ENCODE measurements around the gene PDIA3. TPM values are rescaled to one million over a fixed set of nuclear protein-coding genes. Genes with fewer than 3 reads are reported as not detected.

The PDIA3 gene
- total and polyA plus RNA-seq, 2 of the 13 experiments (the other 11 are each of a cell fraction or from before 2014, with no cell fraction given), result 238 to 433 TPM

DNA sequence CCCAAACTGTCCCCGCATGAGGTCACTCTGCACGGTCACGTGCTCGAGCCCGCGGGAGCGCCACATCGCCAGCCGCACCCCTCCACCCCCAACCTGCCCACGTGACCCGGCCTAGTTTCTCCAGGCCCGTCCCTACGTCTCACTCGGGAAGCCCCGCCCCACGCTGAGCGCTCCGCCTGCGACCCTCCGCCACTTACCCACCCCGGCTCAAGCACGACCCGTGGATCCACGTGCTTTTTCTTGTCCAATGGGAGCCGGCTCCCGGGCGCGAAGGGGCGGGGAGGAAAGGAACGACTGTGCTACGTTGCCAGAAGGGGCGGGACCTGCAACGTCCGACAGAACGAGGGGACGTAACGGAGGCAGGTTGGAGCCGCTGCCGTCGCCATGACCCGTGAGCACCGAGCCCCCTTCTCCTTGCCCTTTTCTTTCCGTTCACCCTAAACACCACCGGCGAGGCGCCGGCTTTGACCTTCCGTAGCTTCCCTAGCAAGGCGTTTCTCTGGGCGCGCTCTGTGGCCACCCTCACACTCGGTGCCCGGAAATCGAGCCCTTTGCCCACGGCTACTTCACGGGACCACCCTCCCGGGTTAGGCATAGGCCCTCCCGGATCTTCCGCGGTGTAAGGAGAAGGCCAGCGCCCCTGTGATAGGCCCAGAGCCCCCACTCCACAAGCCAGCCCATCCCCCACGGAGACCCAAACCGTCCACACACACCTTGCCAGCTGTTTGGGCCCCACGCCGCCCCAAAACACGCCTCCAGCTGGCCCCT is 45.9 kb downstream of the PDIA3 start, which contains the start of gene SERF2 (continued):
- TF ChIP-seq, protein P1, sequence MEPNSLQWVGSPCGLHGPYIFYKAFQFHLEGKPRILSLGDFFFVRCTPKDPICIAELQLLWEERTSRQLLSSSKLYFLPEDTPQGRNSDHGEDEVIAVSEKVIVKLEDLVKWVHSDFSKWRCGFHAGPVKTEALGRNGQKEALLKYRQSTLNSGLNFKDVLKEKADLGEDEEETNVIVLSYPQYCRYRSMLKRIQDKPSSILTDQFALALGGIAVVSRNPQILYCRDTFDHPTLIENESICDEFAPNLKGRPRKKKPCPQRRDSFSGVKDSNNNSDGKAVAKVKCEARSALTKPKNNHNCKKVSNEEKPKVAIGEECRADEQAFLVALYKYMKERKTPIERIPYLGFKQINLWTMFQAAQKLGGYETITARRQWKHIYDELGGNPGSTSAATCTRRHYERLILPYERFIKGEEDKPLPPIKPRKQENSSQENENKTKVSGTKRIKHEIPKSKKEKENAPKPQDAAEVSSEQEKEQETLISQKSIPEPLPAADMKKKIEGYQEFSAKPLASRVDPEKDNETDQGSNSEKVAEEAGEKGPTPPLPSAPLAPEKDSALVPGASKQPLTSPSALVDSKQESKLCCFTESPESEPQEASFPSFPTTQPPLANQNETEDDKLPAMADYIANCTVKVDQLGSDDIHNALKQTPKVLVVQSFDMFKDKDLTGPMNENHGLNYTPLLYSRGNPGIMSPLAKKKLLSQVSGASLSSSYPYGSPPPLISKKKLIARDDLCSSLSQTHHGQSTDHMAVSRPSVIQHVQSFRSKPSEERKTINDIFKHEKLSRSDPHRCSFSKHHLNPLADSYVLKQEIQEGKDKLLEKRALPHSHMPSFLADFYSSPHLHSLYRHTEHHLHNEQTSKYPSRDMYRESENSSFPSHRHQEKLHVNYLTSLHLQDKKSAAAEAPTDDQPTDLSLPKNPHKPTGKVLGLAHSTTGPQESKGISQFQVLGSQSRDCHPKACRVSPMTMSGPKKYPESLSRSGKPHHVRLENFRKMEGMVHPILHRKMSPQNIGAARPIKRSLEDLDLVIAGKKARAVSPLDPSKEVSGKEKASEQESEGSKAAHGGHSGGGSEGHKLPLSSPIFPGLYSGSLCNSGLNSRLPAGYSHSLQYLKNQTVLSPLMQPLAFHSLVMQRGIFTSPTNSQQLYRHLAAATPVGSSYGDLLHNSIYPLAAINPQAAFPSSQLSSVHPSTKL (CRISPR knock-in tag; IDR thresholded peaks at IDR 0.05), result no peak; the same call in 1 of the 2 replicates
- TF ChIP-seq AGO2 (optimal IDR thresholded peaks at IDR 0.05; ENCODE audit: low read depth, low read length), result peak; percentile 96
- no peak for TF ChIP-seq AHR (CRISPR knock-in tag; IDR thresholded peaks at IDR 0.05)
- 0 out of 2 replicates have a peak, but pooled peaks have one; percentile 4 for TF ChIP-seq ZNF343 (CRISPR knock-in tag; IDR thresholded peaks at IDR 0.05)
- TF ChIP-seq ZNF367 (CRISPR knock-in tag; IDR thresholded peaks at IDR 0.05; ENCODE audit: borderline replicate concordance), result no peak
- TF ChIP-seq, protein P2, sequence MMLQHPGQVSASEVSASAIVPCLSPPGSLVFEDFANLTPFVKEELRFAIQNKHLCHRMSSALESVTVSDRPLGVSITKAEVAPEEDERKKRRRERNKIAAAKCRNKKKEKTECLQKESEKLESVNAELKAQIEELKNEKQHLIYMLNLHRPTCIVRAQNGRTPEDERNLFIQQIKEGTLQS (CRISPR knock-in tag; IDR thresholded peaks at IDR 0.05), result no peak
- no peak for TF ChIP-seq ZKSCAN8 (CRISPR knock-in tag; IDR thresholded peaks at IDR 0.05; ENCODE audit: borderline replicate concordance)
- TF ChIP-seq, protein P3, sequence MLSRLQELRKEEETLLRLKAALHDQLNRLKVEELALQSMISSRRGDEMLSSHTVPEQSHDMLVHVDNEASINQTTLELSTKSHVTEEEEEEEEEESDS (CRISPR knock-in tag; IDR thresholded peaks at IDR 0.05; ENCODE audit: borderline replicate concordance), result no peak
- TF ChIP-seq, protein P4, sequence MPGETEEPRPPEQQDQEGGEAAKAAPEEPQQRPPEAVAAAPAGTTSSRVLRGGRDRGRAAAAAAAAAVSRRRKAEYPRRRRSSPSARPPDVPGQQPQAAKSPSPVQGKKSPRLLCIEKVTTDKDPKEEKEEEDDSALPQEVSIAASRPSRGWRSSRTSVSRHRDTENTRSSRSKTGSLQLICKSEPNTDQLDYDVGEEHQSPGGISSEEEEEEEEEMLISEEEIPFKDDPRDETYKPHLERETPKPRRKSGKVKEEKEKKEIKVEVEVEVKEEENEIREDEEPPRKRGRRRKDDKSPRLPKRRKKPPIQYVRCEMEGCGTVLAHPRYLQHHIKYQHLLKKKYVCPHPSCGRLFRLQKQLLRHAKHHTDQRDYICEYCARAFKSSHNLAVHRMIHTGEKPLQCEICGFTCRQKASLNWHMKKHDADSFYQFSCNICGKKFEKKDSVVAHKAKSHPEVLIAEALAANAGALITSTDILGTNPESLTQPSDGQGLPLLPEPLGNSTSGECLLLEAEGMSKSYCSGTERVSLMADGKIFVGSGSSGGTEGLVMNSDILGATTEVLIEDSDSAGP (CRISPR knock-in tag; IDR thresholded peaks at IDR 0.05; ENCODE audit: borderline replicate concordance), result no peak; the same call in 1 of the 2 replicates
- TF ChIP-seq, protein P5, sequence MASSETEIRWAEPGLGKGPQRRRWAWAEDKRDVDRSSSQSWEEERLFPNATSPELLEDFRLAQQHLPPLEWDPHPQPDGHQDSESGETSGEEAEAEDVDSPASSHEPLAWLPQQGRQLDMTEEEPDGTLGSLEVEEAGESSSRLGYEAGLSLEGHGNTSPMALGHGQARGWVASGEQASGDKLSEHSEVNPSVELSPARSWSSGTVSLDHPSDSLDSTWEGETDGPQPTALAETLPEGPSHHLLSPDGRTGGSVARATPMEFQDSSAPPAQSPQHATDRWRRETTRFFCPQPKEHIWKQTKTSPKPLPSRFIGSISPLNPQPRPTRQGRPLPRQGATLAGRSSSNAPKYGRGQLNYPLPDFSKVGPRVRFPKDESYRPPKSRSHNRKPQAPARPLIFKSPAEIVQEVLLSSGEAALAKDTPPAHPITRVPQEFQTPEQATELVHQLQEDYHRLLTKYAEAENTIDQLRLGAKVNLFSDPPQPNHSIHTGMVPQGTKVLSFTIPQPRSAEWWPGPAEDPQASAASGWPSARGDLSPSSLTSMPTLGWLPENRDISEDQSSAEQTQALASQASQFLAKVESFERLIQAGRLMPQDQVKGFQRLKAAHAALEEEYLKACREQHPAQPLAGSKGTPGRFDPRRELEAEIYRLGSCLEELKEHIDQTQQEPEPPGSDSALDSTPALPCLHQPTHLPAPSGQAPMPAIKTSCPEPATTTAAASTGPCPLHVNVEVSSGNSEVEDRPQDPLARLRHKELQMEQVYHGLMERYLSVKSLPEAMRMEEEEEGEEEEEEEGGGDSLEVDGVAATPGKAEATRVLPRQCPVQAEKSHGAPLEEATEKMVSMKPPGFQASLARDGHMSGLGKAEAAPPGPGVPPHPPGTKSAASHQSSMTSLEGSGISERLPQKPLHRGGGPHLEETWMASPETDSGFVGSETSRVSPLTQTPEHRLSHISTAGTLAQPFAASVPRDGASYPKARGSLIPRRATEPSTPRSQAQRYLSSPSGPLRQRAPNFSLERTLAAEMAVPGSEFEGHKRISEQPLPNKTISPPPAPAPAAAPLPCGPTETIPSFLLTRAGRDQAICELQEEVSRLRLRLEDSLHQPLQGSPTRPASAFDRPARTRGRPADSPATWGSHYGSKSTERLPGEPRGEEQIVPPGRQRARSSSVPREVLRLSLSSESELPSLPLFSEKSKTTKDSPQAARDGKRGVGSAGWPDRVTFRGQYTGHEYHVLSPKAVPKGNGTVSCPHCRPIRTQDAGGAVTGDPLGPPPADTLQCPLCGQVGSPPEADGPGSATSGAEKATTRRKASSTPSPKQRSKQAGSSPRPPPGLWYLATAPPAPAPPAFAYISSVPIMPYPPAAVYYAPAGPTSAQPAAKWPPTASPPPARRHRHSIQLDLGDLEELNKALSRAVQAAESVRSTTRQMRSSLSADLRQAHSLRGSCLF (CRISPR knock-in tag; IDR thresholded peaks at IDR 0.05; ENCODE audit: borderline replicate concordance), result no peak
- TF ChIP-seq KLF13 (CRISPR knock-in tag; IDR thresholded peaks at IDR 0.05), result 0 out of 2 replicates have a peak, but pooled peaks have one; percentile 52
- 0 out of 2 replicates have a peak, but pooled peaks have one; percentile 33 for TF ChIP-seq GATA4 (IDR thresholded peaks at IDR 0.05; ENCODE audit: borderline replicate concordance, low read depth)
- TF ChIP-seq ZNF781 (CRISPR knock-in tag; IDR thresholded peaks at IDR 0.05; ENCODE audit: borderline replicate concordance, not compliant biosample characterization), result no peak
- TF ChIP-seq ZNF335 (CRISPR knock-in tag; IDR thresholded peaks at IDR 0.05), result no peak
- TF ChIP-seq NFYB (CRISPR knock-in tag; IDR thresholded peaks at IDR 0.05), result peak; percentile 82

All from HepG2 (cell line).